CMK (cell line): ENCODE measurements around the gene BID.

Experiments used
- DNase-seq: peaks from one replicate; pipeline ENCODE4 v3.0.0-alpha.2; 2010; ENCODE audit warnings: low read depth

Gene BID

GRCh38 chr22:17774206-17774925 lies at the start of gene BID:
Gene BID (minus strand): TSS chr22:17774469. CDS start chr22:17750116, 24,353 bp downstream.
- no peak for DNase-seq

GRCh38 chr22:17823964-17824363 lies 49.7 kb upstream of the BID start:
- DNase-seq, result no peak

- no peak for DNase-seq
Measured at GRCh38 chr22:17823226-17823625, 49.0 kb upstream of the BID start.

- no peak for DNase-seq
Measured at GRCh38 chr22:17822087-17822486, 47.8 kb upstream of the BID start.

- no peak for DNase-seq
Measured at GRCh38 chr22:17820879-17821439, 46.7 kb upstream of the BID start.

GRCh38 chr22:17818649-17819048 lies 44.4 kb upstream of the BID start:
- DNase-seq, result no peak

GRCh38 chr22:17818180-17818579 lies 43.9 kb upstream of the BID start:
- no peak for DNase-seq

- DNase-seq, result no peak
Measured at GRCh38 chr22:17817511-17818065, 43.3 kb upstream of the BID start.

- no peak for DNase-seq
Measured at GRCh38 chr22:17817079-17817478, 42.8 kb upstream of the BID start.

- DNase-seq, result no peak
Measured at GRCh38 chr22:17816649-17817048, 42.4 kb upstream of the BID start.

GRCh38 chr22:17815703-17816254 lies 41.5 kb upstream of the BID start:
- DNase-seq, result no peak

- DNase-seq, result no peak
Measured at GRCh38 chr22:17814830-17815229, 40.6 kb upstream of the BID start.

GRCh38 chr22:17814084-17814483 lies 39.8 kb upstream of the BID start:
- no peak for DNase-seq

- no peak for DNase-seq
Measured at GRCh38 chr22:17811119-17811518, 36.9 kb upstream of the BID start.

- no peak for DNase-seq
Measured at GRCh38 chr22:17810570-17811116, 36.4 kb upstream of the BID start.

- no peak for DNase-seq
Measured at GRCh38 chr22:17808693-17809403, 34.6 kb upstream of the BID start.

- no peak for DNase-seq
Measured at GRCh38 chr22:17807578-17808410, 33.5 kb upstream of the BID start.

GRCh38 chr22:17807086-17807485 lies 32.8 kb upstream of the BID start:
- no peak for DNase-seq

GRCh38 chr22:17806437-17806836 lies 32.2 kb upstream of the BID start:
- no peak for DNase-seq

- DNase-seq, result no peak
Measured at GRCh38 chr22:17804331-17805080, 30.2 kb upstream of the BID start.
